IMR-90 (cell line): ENCODE measurements around the gene RDH13. TPM values are rescaled to one million over a fixed set of nuclear protein-coding genes. Genes with fewer than 3 reads are reported as not detected.

Experiments used
- ATAC-seq: fragments of 200-7000 bp; cut with Tn5 transposase; 2 replicates; pipeline ENCODE4 v1.9.1; 2020; ENCODE audit warnings: low read depth, mild to moderate bottlenecking, moderate library complexity
- Bru-seq: library from RNA; stranded (reverse); fragments of 400-500 nt; gene quantifications from one replicate; lab custom pipeline; 2021; lab: Mats Ljungman, UMichigan
- BruChase-seq, 2 experiments: library from RNA; stranded (reverse); fragments of 400-500 nt; gene quantifications; one replicate each; lab custom pipeline; 2021; lab: Mats Ljungman, UMichigan
- BruUV-seq: library from RNA; stranded (reverse); fragments of 400-500 nt; replicated peaks from 2 replicates; lab custom pipeline; 2021; lab: Mats Ljungman, UMichigan
- CTCF ChIA-PET: fragments of 300-600 bp; formaldehyde crosslinking; extraction: SDS; loops from one replicate; lab custom pipeline; 2021; ENCODE audit warnings: antibody characterized with exemption; lab: Yijun Ruan, JAX
- POLR2A ChIA-PET: fragments of 300-600 bp; sonication (Branson Sonifier 250); formaldehyde crosslinking; loops from one replicate; lab custom pipeline; 2022; ENCODE audit warnings: antibody characterized with exemption; ENCODE audit not compliant: unreplicated experiment; lab: Charles Lee
- DNase-seq: peaks from one replicate; pipeline ENCODE4 v3.0.0; 2013
- H2AFZ ChIP-seq: replicated peaks from 2 replicates; pipeline ENCODE3; 2013; ENCODE audit warnings: low read length, mild to moderate bottlenecking; ENCODE audit not compliant: poor library complexity
- H2AK5ac ChIP-seq: 2 replicates; pipeline ENCODE4 v1.6.1; 2013; ENCODE audit warnings: low read depth, low read length, inconsistent platforms
- H2AK9ac ChIP-seq: replicated peaks from 2 replicates; pipeline ENCODE3; 2013; ENCODE audit warnings: mild to moderate bottlenecking, low read depth, low read length, moderate library complexity; ENCODE audit not compliant: poor library complexity
- H2BK120ac ChIP-seq: 2 replicates; pipeline ENCODE4 v1.6.1; 2013; ENCODE audit warnings: low read depth, low read length, inconsistent platforms
- H2BK15ac ChIP-seq: 3 replicates; pipeline ENCODE4 v1.6.1; 2013; ENCODE audit warnings: low read depth, low read length, inconsistent platforms
- H2BK20ac ChIP-seq: 2 replicates; pipeline ENCODE4 v1.6.1; 2013; ENCODE audit warnings: low read depth, mild to moderate bottlenecking, inconsistent platforms, low read length, moderate library complexity
- H2BK5ac ChIP-seq: 2 replicates; pipeline ENCODE4 v1.6.1; 2013; ENCODE audit warnings: mild to moderate bottlenecking, low read depth, low read length, inconsistent platforms; ENCODE audit not compliant: poor library complexity, severe bottlenecking
- H3K14ac ChIP-seq: replicated peaks from 2 replicates; pipeline ENCODE4 v1.6.1; 2013; ENCODE audit warnings: low read depth, low read length, inconsistent platforms
- H3K18ac ChIP-seq: 2 replicates; pipeline ENCODE4 v1.6.1; 2013; ENCODE audit warnings: low read depth, low read length, control low read depth
- H3K23ac ChIP-seq: 2 replicates; pipeline ENCODE4 v1.6.1; 2013; ENCODE audit warnings: low read depth, low read length, inconsistent platforms
- H3K27ac ChIP-seq: 2 replicates; pipeline ENCODE4 v1.5.1; 2013; ENCODE audit warnings: mild to moderate bottlenecking, control low read depth, low read length; ENCODE audit not compliant: insufficient read depth
- H3K27me3 ChIP-seq: 2 replicates; pipeline ENCODE4 v1.6.1; 2013; ENCODE audit warnings: low read length; ENCODE audit not compliant: control insufficient read depth, insufficient read depth
- H3K36me3 ChIP-seq: 2 replicates; pipeline ENCODE4 v1.6.1; 2013; ENCODE audit warnings: low read length, mixed read lengths; ENCODE audit not compliant: control insufficient read depth, insufficient read depth
- H3K4ac ChIP-seq: 2 replicates; pipeline ENCODE4 v1.6.1; 2013; ENCODE audit warnings: low read depth, low read length, inconsistent platforms
- H3K4me1 ChIP-seq: 2 replicates; pipeline ENCODE4 v1.6.1; 2013; ENCODE audit warnings: low read length, mixed read lengths; ENCODE audit not compliant: control insufficient read depth, insufficient read depth
- H3K4me2 ChIP-seq: 2 replicates; pipeline ENCODE4 v1.6.1; 2013; ENCODE audit warnings: low read depth, mild to moderate bottlenecking, control low read depth, low read length, moderate library complexity
- H3K4me3 ChIP-seq: 2 replicates; pipeline ENCODE4 v1.5.1; 2013; ENCODE audit warnings: low read depth, mild to moderate bottlenecking, control low read depth, low read length, moderate library complexity; ENCODE audit not compliant: insufficient read depth
- H3K56ac ChIP-seq: 2 replicates; pipeline ENCODE4 v1.6.1; 2013; ENCODE audit warnings: low read length, inconsistent platforms; ENCODE audit not compliant: insufficient read depth; ENCODE audit errors: extremely low read depth
- H3K79me1 ChIP-seq, 2 experiments: 2 replicates each; pipeline ENCODE4 v1.6.1; 2013; ENCODE audit warnings: low read length in 2 of 2, inconsistent platforms in 1 of 2, low read depth in 1 of 2
- H3K9ac ChIP-seq: 2 replicates; pipeline ENCODE4 v1.6.1; 2013; ENCODE audit warnings: low read depth, low read length, control low read depth
- H3K9me1 ChIP-seq: 2 replicates; pipeline ENCODE4 v1.6.1; 2013; ENCODE audit warnings: low read length, inconsistent platforms; ENCODE audit not compliant: insufficient read depth
- H3K9me3 ChIP-seq: 2 replicates; pipeline ENCODE4 v1.6.1; 2013; ENCODE audit warnings: low read length; ENCODE audit not compliant: control insufficient read depth, insufficient read depth
- H4K20me1 ChIP-seq: 2 replicates; pipeline ENCODE4 v1.6.1; 2013; ENCODE audit warnings: low read length, inconsistent platforms; ENCODE audit not compliant: insufficient read depth
- H4K5ac ChIP-seq: 2 replicates; pipeline ENCODE4 v1.6.1; 2013; ENCODE audit warnings: mild to moderate bottlenecking, low read depth, low read length, control low read depth
- H4K8ac ChIP-seq, 2 experiments: 2 replicates each; pipeline ENCODE4 v1.6.1; 2013; ENCODE audit warnings: low read depth in 2 of 2, low read length in 2 of 2, control low read depth in 1 of 2, inconsistent platforms in 1 of 2
- H4K91ac ChIP-seq: 2 replicates; pipeline ENCODE4 v1.6.1; 2013; ENCODE audit warnings: low read depth, low read length, inconsistent platforms; ENCODE audit not compliant: insufficient read depth
- MXI1 ChIP-seq: IDR thresholded peaks from 2 replicates; pipeline ENCODE4 v1.6.1; 2012; ENCODE audit warnings: low read depth, mild to moderate bottlenecking, low read length, moderate library complexity, borderline replicate concordance
- RCOR1 ChIP-seq: IDR thresholded peaks from 2 replicates; pipeline ENCODE4 v1.6.1; 2012; ENCODE audit warnings: mild to moderate bottlenecking, low read length, improper control_type of control experiment; ENCODE audit not compliant: insufficient replicate concordance
- WGBS, 2 experiments: methylation state at CpG; one replicate each; pipeline versions ENCODE4 v1.1.5 to v1.1.7; 2013; ENCODE audit warnings: missing lambda C conversion rate in 2 of 2; ENCODE audit not compliant: insufficient read length in 1 of 2; ENCODE audit errors: extremely low coverage in 2 of 2; 5-methylcytosine and 5-hydroxymethylcytosine counted together
- dilution Hi-C: fragments of 300-500 bp; cut with HindIII; formaldehyde crosslinking; loops from one replicate; pipeline ENCODE4 v1.14.3; 2018; ENCODE audit warnings: low sequenced_read_pairs; ENCODE audit not compliant: unreplicated experiment
- in situ Hi-C: fragments of 300-500 bp; cut with MboI; formaldehyde crosslinking; loops from 3 replicates; pipeline ENCODE4 v1.14.3; 2019; ENCODE audit warnings: low sequenced_read_pairs, inconsistent platforms, mixed read lengths
- intact Hi-C: fragments of 100-400 bp; cut with micrococcal nuclease; formaldehyde crosslinking; loops from 2 replicates; pipeline ENCODE4 v1.10.0; 2022
- long read RNA-seq: library from polyadenylated mRNA; unstranded; transcript quantifications from one replicate; pipeline ENCODE4 v2.0.0, GENCODE V29; 2021; ENCODE audit not compliant: unreplicated experiment
- polyA plus RNA-seq, 3 experiments: library from polyadenylated mRNA; depleted of rRNA; stranded (reverse); fragments of >200 nt; gene quantifications; 2 replicates each; pipeline ENCODE4 v1.2.3, GENCODE V29; 2012; ENCODE audit warnings: low replicate concordance in 1 of 3
- total RNA-seq: library from RNA; depleted of rRNA; stranded (reverse); fragments of >200 nt; gene quantifications from 2 replicates; pipeline ENCODE4 v1.2.3, GENCODE V29; 2012; rRNA removed

The RDH13 gene
- total RNA-seq (7.5 and 8.3 TPM in 2 replicates), polyA plus RNA-seq (2012; rRNA removed) (6.9 and 7.8 TPM in 2 replicates), Bru-seq, nascent RNA (percentile 31 among the genes with signal in this experiment), BruChase-seq, experiment 1, labeled RNA remaining after a 6-hour chase (percentile 33 among the genes with signal in this experiment), BruChase-seq, experiment 2, labeled RNA remaining after a 2-hour chase (percentile 28 among the genes with signal in this experiment)
- 4.2 and 7.7 TPM in 2 replicates for polyA plus RNA-seq (2012; cell fraction: cytosol; rRNA removed)
- polyA plus RNA-seq (2012; cell fraction: nucleus; rRNA removed; ENCODE audit: low replicate concordance): 14.8 and 17.0 TPM in 2 replicates
- long read RNA-seq, transcript RDH13-223 (7 exons, 1,931 nt): major isoform, 13 of 21 reads
- long read RNA-seq, partial matches to known transcripts: 2 of 21 reads
- long read RNA-seq, other reads (novel, unspliced or antisense): 6 of 21 reads

GRCh38 chr19:55062735-55063491 lies at the start of gene RDH13:
RDH13 (minus strand) TSS chr19:55063148; CDS start chr19:55063032, 116 bp downstream.
- H2BK20ac ChIP-seq: no peak within 1 kb of the TSS
- peak within 1 kb of the TSS; percentile 10; the same call in 1 of the 2 replicates for H3K27ac ChIP-seq
- H2AK9ac ChIP-seq: peak within 1 kb of the TSS; percentile 31
- no peak within 1 kb of the TSS for H4K5ac ChIP-seq
- H3K4ac ChIP-seq: no peak within 1 kb of the TSS
- no peak within 1 kb of the TSS for H2BK15ac ChIP-seq
- in situ Hi-C loops (no loop called here), dilution Hi-C loops (no loop called here), intact Hi-C loops (loop anchor here (10.0 kb wide), 1 partner anchor 588 kb away; the partner anchor contains the start of gene CDC42EP5)
- peaks cover 0 to 9% of the 10 kb centered on the region in 2 experiments; a peak in 2 of 4 replicates for H3K79me1 ChIP-seq
- H3K9me1 ChIP-seq: no peaks in the 10 kb centered on the region
- H4K20me1 ChIP-seq: no peaks in the 10 kb centered on the region; the same call in 1 of the 2 replicates
- no TSS peak for BruUV-seq
- POLR2A ChIA-PET: no interaction called here
- WGBS, 2 experiments: 2% methylated on average over 15 of the region's 70 CpGs; no CpG with 5 or more reads in 1 of the 2 experiments
- H3K27me3 ChIP-seq: peaks cover 8% of the 10 kb centered on the region
- CTCF ChIA-PET: no interaction called here
- peak within 1 kb of the TSS; percentile 94 for H2AFZ ChIP-seq
- H4K8ac ChIP-seq: peak within 1 kb of the TSS; percentile 9 to 72; a peak in 1 of 4 replicates
- no peak within 1 kb of the TSS; the same call in 1 of the 2 replicates for H3K23ac ChIP-seq
- H2BK5ac ChIP-seq: no peak within 1 kb of the TSS
- H3K14ac ChIP-seq: no peak within 1 kb of the TSS
- H3K4me3 ChIP-seq: peak within 1 kb of the TSS; percentile 73
- 0 out of 2 replicates have a peak, but pooled peaks cover 2% of the 10 kb centered on the region for H3K4me1 ChIP-seq
- no peak within 1 kb of the TSS for H2BK120ac ChIP-seq
- no peak within 1 kb of the TSS for H4K91ac ChIP-seq
- H3K9ac ChIP-seq: peak within 1 kb of the TSS; percentile 61
- H3K4me2 ChIP-seq: peak within 1 kb of the TSS; percentile 56
- no peak within 1 kb of the TSS; the same call in 1 of the 2 replicates for H2AK5ac ChIP-seq
- H3K18ac ChIP-seq: no peak within 1 kb of the TSS
- peak; percentile 90 for TF ChIP-seq RCOR1
- TF ChIP-seq MXI1: no peak
- ATAC-seq (peak; percentile 100), DNase-seq (peak; percentile 96)
- no peaks in the 10 kb centered on the region for H3K9me3 ChIP-seq
- H3K56ac ChIP-seq: no peak within 1 kb of the TSS
- peaks cover 5% of the 10 kb centered on the region for H3K36me3 ChIP-seq
